Bone marrow (tissue), 2 donors: ENCODE data around the gene PCBD1.

Source experiments
- DNase-seq, 2 donors: peaks; one replicate each; lab custom pipeline; 2025; lab: John Stamatoyannopoulos, UW

Gene PCBD1

GRCh38 chr10:70901276-70901878 is 13.0 kb upstream of the PCBD1 start:
- no peak for DNase-seq

GRCh38 chr10:70899096-70899495 is 10.7 kb upstream of the PCBD1 start:
- no peak for DNase-seq

GRCh38 chr10:70898687-70899086 is 10.3 kb upstream of the PCBD1 start:
- DNase-seq: no peak

- DNase-seq: no peak
These were observed 8.2 kb upstream of the PCBD1 start for GRCh38 chr10:70896551-70896950.

- DNase-seq: no peak
These were observed 6.1 kb upstream of the PCBD1 start for GRCh38 chr10:70894416-70894815.

GRCh38 chr10:70893227-70894006 is 5.1 kb upstream of the PCBD1 start:
- DNase-seq: no peak

GRCh38 chr10:70892631-70893030 is 4.3 kb upstream of the PCBD1 start:
- DNase-seq: no peak

GRCh38 chr10:70891627-70892026 is 3.3 kb upstream of the PCBD1 start:
- DNase-seq: no peak

- DNase-seq: no peak
These were observed 2.6 kb upstream of the PCBD1 start for GRCh38 chr10:70890917-70891431.

- DNase-seq: no peak
These were observed 926 bp upstream of the PCBD1 start for GRCh38 chr10:70889291-70889690.

- no peak for DNase-seq
These were observed 1.3 kb downstream of the PCBD1 start for GRCh38 chr10:70886921-70887665.

- peak; percentile 3 to 24 for DNase-seq
These were observed 2.1 kb downstream of the PCBD1 start for GRCh38 chr10:70885931-70886903.

- no peak for DNase-seq
These were observed 2.9 kb downstream of the PCBD1 start for GRCh38 chr10:70885481-70885880.

GRCh38 chr10:70884741-70885140 is 3.6 kb downstream of the PCBD1 start:
- DNase-seq: no peak

- DNase-seq: peak; percentile 26 to 66
These were observed 8.3 kb downstream of the PCBD1 start for GRCh38 chr10:70880077-70880534.

- no peak for DNase-seq
These were observed 9.2 kb downstream of the PCBD1 start for GRCh38 chr10:70879207-70879606.

- no peak for DNase-seq
These were observed 14.3 kb downstream of the PCBD1 start for GRCh38 chr10:70874061-70874460.

- no peak for DNase-seq
These were observed 16.1 kb downstream of the PCBD1 start for GRCh38 chr10:70872291-70872690.

GRCh38 chr10:70866424-70866823 is 21.9 kb downstream of the PCBD1 start:
- no peak for DNase-seq

GRCh38 chr10:70864935-70865334 is 23.4 kb downstream of the PCBD1 start:
- no peak for DNase-seq

GRCh38 chr10:70863470-70864160 is 24.8 kb downstream of the PCBD1 start:
- DNase-seq: no peak
